Activated T-cell treated with anti-CD3 and anti-CD28 coated beads, Interleukin-2, amount 50 U/mL, for 1 hour (primary cell): Measurements from ENCODE around the gene SCARB2.

Source experiments
- DNase-seq: peaks from one replicate; pipeline ENCODE4 v3.0.0-alpha.2; 2020

Gene SCARB2

GRCh38 chr4:76144546-76144945 is 69.1 kb downstream of the SCARB2 start:
- no peak for DNase-seq

GRCh38 chr4:76141241-76141640 is 72.4 kb downstream of the SCARB2 start:
- no peak for DNase-seq

- no peak for DNase-seq
Measured at GRCh38 chr4:76127754-76128153, 85.9 kb downstream of the SCARB2 start.

- no peak for DNase-seq
Measured at GRCh38 chr4:76125816-76126215, 87.8 kb downstream of the SCARB2 start.

GRCh38 chr4:76120199-76120598 is 93.4 kb downstream of the SCARB2 start:
- DNase-seq, result no peak

- no peak for DNase-seq
Measured at GRCh38 chr4:76117536-76117935, 96.1 kb downstream of the SCARB2 start.

- no peak for DNase-seq
Measured at GRCh38 chr4:76116821-76117220, 96.8 kb downstream of the SCARB2 start.
